K562 (cell line): ENCODE results near the gene TPR. TPM values are rescaled to one million over a fixed set of nuclear protein-coding genes. Genes with fewer than 3 reads are reported as not detected.
A peak's percentile ranks its signal among the peaks of the same experiment; 100 is the strongest.

Experiments used
- ATF6 ChIP-seq: sonication (generic); formaldehyde crosslinking; IDR thresholded peaks from 2 replicates; pipeline ENCODE4 v1.4.0; 2020; ENCODE audit warnings: mild to moderate bottlenecking, missing genetic modification reagents
- CBFB ChIP-seq: sonication (generic); formaldehyde crosslinking; IDR thresholded peaks from 2 replicates; pipeline ENCODE4 v1.4.0; 2020; ENCODE audit warnings: mild to moderate bottlenecking, missing genetic modification reagents
- CREB3L1 ChIP-seq: fragments of 450-650 bp; IDR thresholded peaks from 2 replicates; pipeline ENCODE4 v1.6.1; 2014; ENCODE audit warnings: low read depth, mild to moderate bottlenecking, moderate library complexity, borderline replicate concordance
- GMEB1 ChIP-seq: fragments of 250-450 bp; sonication (Bioruptor Pico); IDR thresholded peaks from 2 replicates; pipeline ENCODE4 v1.4.0; 2020; ENCODE audit warnings: mild to moderate bottlenecking
- HMG20A ChIP-seq: fragments of 450-650 bp; formaldehyde crosslinking; conservative IDR thresholded peaks from 2 replicates; pipeline ENCODE4 v1.4.0; 2020; ENCODE audit warnings: mild to moderate bottlenecking, mixed read lengths
- LEF1 ChIP-seq: fragments of 450-650 bp; IDR thresholded peaks from 2 replicates; pipeline ENCODE4 v1.6.1; 2016; ENCODE audit warnings: mild to moderate bottlenecking
- NCOA2 ChIP-seq, 2 experiments: fragments of 450-650 bp; IDR thresholded peaks; 2 replicates each; pipeline ENCODE4 v1.6.1; 2018; ENCODE audit warnings: mild to moderate bottlenecking in 2 of 2, moderate library complexity in 1 of 2; ENCODE audit not compliant: partially characterized antibody in 2 of 2
- RAD21 ChIP-seq, 2 experiments: fragments of 250-450 bp in 1 of 2; fragments of 450-650 bp in 1 of 2; sonication (Bioruptor Pico) in 1 of 2; formaldehyde crosslinking in 1 of 2; IDR thresholded peaks in 1 of 2; conservative IDR thresholded peaks in 1 of 2; 2 replicates each; pipeline versions ENCODE4 v1.4.0 to v1.8.0; 2020 to 2022; ENCODE audit warnings: mild to moderate bottlenecking in 2 of 2, moderate library complexity in 1 of 2
- SAFB ChIP-seq: fragments of 200-400 bp; formaldehyde crosslinking; IDR thresholded peaks from 2 replicates; pipeline ENCODE4 v1.6.1; 2017; ENCODE audit warnings: low read depth, low read length, borderline replicate concordance
- SRSF3 ChIP-seq: fragments of 200-400 bp; formaldehyde crosslinking; IDR thresholded peaks from 2 replicates; pipeline ENCODE4 v1.6.1; 2016; ENCODE audit warnings: mild to moderate bottlenecking, low read length, moderate library complexity; ENCODE audit not compliant: insufficient read depth
- TSHZ1 ChIP-seq: fragments of 250-450 bp; sonication (Bioruptor Pico); IDR thresholded peaks from 2 replicates; pipeline ENCODE4 v1.4.0; 2020; ENCODE audit warnings: mild to moderate bottlenecking, moderate library complexity
- ZBTB17 ChIP-seq: fragments of 450-650 bp; formaldehyde crosslinking; IDR thresholded peaks from 2 replicates; pipeline ENCODE4 v1.4.0; 2020; ENCODE audit warnings: mild to moderate bottlenecking
- ZBTB43 ChIP-seq: sonication (generic); formaldehyde crosslinking; IDR thresholded peaks from 2 replicates; pipeline ENCODE4 v1.8.0; 2023; ENCODE audit warnings: mild to moderate bottlenecking, missing genetic modification reagents
- ZNF655 ChIP-seq: fragments of 250-450 bp; sonication (Bioruptor Pico); IDR thresholded peaks from 2 replicates; pipeline ENCODE4 v1.5.0; 2021
- polyA plus RNA-seq, 8 experiments: library from polyadenylated mRNA; depleted of rRNA in 4 of 8; stranded (reverse) in 5 of 8; unstranded in 3 of 8; fragments of >200 nt; fragmentation: Nextera tagmentation in 2 of 8; fragmentation: Illumina TruSeq in 1 of 8; extraction: Ambion mirVana in 2 of 8; extraction: Trizol in 1 of 8; gene quantifications; 2 replicates each; pipeline versions ENCODE4 v1.2.1 to v1.2.3, GENCODE V29; 2011 to 2014; ENCODE audit warnings: inconsistent platforms in 1 of 8, missing spikeins in 1 of 8
- total RNA-seq, 7 experiments: library from RNA; depleted of rRNA in 6 of 7; stranded (reverse); fragments of >200 nt in 6 of 7; fragmentation: Illumina TruSeq in 2 of 7; extraction: Trizol in 2 of 7; gene quantifications; 2 replicates each; pipeline versions ENCODE4 v1.2.1 to v1.2.3, GENCODE V29; 2011 to 2021; ENCODE audit warnings: low replicate concordance in 1 of 7

Gene TPR
- total and polyA plus RNA-seq, 9 of the 15 experiments (the other 6 are each of a cell fraction or from before 2014, with no cell fraction given), result 48.5 to 167 (median 138) TPM

GRCh38 chr1:186375152-186375928 lies at the start of gene TPR, which contains the start of gene ODR4 (continued):
- TF ChIP-seq ZNF655 (CRISPR knock-in tag) (no peak), RAD21 (CRISPR knock-in tag; conservative IDR thresholded peaks at IDR 0.05 in 1 of 2, IDR thresholded peaks at IDR 0.05 in 1 of 2) (peak; percentile 44 to 53; a peak in 3 of 4 replicates), LEF1 (peak; percentile 84), SAFB (no peak; the same call in 1 of the 2 replicates), ZBTB43 (peak; percentile 72; the same call in 1 of the 2 replicates), CREB3L1 (peak; percentile 97), NCOA2 (IDR thresholded peaks at IDR 0.05; ENCODE audit: partially characterized antibody in 2 of 2) (no peak), ZBTB17 (CRISPR knock-in tag) (no peak), GMEB1 (CRISPR knock-in tag) (peak; percentile 78), CBFB (peak; percentile 100), TSHZ1 (no peak), HMG20A (CRISPR knock-in tag) (no peak), ATF6 (CRISPR knock-in tag) (no peak), SRSF3 (no peak)
